Right atrium auricular region (tissue), 2 donors: ENCODE results near the gene LIPJ. TPM values are rescaled to one million over a fixed set of nuclear protein-coding genes. Genes with fewer than 3 reads are reported as not detected.

Source experiments
- DNase-seq: peaks from one replicate; pipeline ENCODE4 v3.0.0-alpha.2; 2019; ENCODE audit warnings: low spot score
- H3K27ac ChIP-seq, 2 donors: fragments of 200-600 bp; sonication (generic); 1 replicate in 1 of 2; 2 replicates in 1 of 2; pipeline ENCODE4 v1.5.1; 2016 to 2019
- H3K27me3 ChIP-seq, 2 donors: fragments of 200-600 bp; sonication (generic); one replicate each; pipeline versions ENCODE4 v1.5.1 to v1.6.0; 2017 to 2019
- H3K36me3 ChIP-seq: fragments of 200-600 bp; sonication (generic); one replicate; pipeline ENCODE4 v1.5.1; 2016
- H3K4me1 ChIP-seq, 2 donors: fragments of 200-600 bp; sonication (generic); one replicate each; pipeline versions ENCODE4 v1.5.1 to v1.6.0; 2017 to 2019
- H3K4me3 ChIP-seq, 2 donors: fragments of 200-600 bp; sonication (generic); 1 replicate in 1 of 2; 2 replicates in 1 of 2; pipeline ENCODE4 v1.5.1; 2017 to 2019; ENCODE audit warnings: mild to moderate bottlenecking in 1 of 2, moderate library complexity in 1 of 2
- H3K9me3 ChIP-seq, 2 donors: fragments of 200-600 bp; sonication (generic); one replicate each; pipeline ENCODE4 v1.5.1; 2019
- total RNA-seq, 2 donors: library from RNA; depleted of rRNA; stranded (reverse); fragments of >200 nt; gene quantifications; one replicate each; pipeline ENCODE4 v1.1.0, GENCODE V29; 2016
- TF ChIP-seq, protein P1 (sequence below), 2 donors: fragments of 200-600 bp; sonication (generic); IDR thresholded peaks; one replicate each; pipeline ENCODE4 v1.5.1; 2019; ENCODE audit warnings: antibody characterized with exemption in 2 of 2

Gene LIPJ
- total RNA-seq, 2 donors from 2014 or later: 0.08 TPM; not detected in 1

- H3K27ac ChIP-seq: peak overlapping the region in 1 of 2 donors; percentile 65
Measured at GRCh38 chr10:88542522-88542921, 44.0 kb upstream of the LIPJ start.

DNA sequence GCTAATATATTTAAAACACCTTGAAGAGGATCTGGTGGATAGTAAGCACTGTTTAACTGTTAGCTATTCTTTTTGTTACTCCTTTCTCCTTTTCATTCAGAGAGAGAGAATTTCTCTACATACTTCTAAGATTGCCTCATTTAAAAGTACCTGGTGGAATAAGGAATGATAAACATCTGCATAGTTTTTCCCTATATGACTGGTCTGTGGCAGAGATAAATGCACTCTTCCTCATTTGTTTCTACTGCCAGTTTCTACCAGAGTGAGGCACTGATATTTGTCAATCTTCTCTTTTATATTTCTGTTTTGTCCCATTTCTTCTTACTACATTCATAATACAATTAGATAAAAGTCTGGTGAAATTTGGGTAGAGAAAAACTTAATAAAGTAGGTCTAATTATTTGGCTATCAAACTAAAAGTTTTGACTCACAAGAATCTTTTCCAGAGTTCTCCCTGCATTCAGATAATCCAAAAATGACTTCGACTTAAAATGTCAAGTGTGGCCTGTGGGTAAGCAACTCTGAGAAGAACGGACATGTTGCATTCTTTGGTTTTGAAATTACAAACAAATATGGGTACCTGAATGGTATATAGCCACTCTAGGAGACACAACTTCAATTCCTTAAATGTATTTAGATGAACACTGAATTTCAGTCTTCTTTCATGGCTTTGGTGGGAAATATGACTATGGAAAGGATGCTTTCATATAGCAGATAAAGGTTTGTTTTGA is 42.3 kb upstream of the LIPJ start:
- H3K4me1 ChIP-seq: peaks cover 0 to 7% of the 10 kb centered on the region in 2 donors
- DNase-seq: no peak
- H3K27me3 ChIP-seq: no peaks in the 10 kb centered on the region
- no peak overlapping the region for H3K4me3 ChIP-seq
- TF ChIP-seq, protein P1, sequence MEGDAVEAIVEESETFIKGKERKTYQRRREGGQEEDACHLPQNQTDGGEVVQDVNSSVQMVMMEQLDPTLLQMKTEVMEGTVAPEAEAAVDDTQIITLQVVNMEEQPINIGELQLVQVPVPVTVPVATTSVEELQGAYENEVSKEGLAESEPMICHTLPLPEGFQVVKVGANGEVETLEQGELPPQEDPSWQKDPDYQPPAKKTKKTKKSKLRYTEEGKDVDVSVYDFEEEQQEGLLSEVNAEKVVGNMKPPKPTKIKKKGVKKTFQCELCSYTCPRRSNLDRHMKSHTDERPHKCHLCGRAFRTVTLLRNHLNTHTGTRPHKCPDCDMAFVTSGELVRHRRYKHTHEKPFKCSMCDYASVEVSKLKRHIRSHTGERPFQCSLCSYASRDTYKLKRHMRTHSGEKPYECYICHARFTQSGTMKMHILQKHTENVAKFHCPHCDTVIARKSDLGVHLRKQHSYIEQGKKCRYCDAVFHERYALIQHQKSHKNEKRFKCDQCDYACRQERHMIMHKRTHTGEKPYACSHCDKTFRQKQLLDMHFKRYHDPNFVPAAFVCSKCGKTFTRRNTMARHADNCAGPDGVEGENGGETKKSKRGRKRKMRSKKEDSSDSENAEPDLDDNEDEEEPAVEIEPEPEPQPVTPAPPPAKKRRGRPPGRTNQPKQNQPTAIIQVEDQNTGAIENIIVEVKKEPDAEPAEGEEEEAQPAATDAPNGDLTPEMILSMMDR (IDR thresholded peaks at IDR 0.05): no peak
- no peak overlapping the region for H3K27ac ChIP-seq
- H3K36me3 ChIP-seq: no peaks in the 10 kb centered on the region
- H3K9me3 ChIP-seq: no peaks in the 10 kb centered on the region

More at GRCh38 chr10:88542522-88542921, 44.0 kb upstream of the LIPJ start:
- H3K36me3 ChIP-seq: no peaks in the 10 kb centered on the region
- no peak for DNase-seq
- H3K9me3 ChIP-seq: no peaks in the 10 kb centered on the region
- H3K4me3 ChIP-seq: no peak overlapping the region
- peaks cover 0 to 7% of the 10 kb centered on the region in 2 donors for H3K4me1 ChIP-seq
- no peaks in the 10 kb centered on the region for H3K27me3 ChIP-seq
- TF ChIP-seq, protein P1 (IDR thresholded peaks at IDR 0.05): no peak

DNA sequence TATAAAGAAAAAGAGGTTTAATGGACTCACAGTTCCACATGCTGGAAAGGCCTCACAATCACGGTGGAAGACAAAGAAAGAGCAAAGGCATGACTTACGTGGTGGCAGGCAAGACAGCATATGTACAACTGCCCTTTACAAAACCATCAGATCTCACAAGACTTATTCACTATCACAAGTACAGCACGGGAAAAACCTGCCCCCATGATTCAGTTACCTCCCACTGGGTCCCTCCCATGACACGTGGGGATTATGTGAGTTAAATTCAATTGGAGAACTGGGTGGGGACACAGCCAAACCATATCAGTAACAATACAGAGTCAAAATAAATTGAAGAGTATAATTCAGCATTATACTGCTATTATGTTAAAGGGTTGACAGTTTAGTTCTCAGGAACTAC is 41.2 kb upstream of the LIPJ start:
- H3K36me3 ChIP-seq: no peaks in the 10 kb centered on the region
- DNase-seq: no peak
- no peaks in the 10 kb centered on the region for H3K27me3 ChIP-seq
- TF ChIP-seq, protein P1 (IDR thresholded peaks at IDR 0.05): no peak
- H3K9me3 ChIP-seq: no peaks in the 10 kb centered on the region
- no peak overlapping the region for H3K27ac ChIP-seq
- peaks cover 0 to 7% of the 10 kb centered on the region in 2 donors for H3K4me1 ChIP-seq
- H3K4me3 ChIP-seq: no peak overlapping the region

- no peak overlapping the region for H3K4me3 ChIP-seq
- peaks cover 0 to 7% of the 10 kb centered on the region in 2 donors for H3K4me1 ChIP-seq
- no peaks in the 10 kb centered on the region for H3K9me3 ChIP-seq
- H3K27me3 ChIP-seq: no peaks in the 10 kb centered on the region
- no peak for DNase-seq
- no peaks in the 10 kb centered on the region for H3K36me3 ChIP-seq
- TF ChIP-seq, protein P1 (IDR thresholded peaks at IDR 0.05): no peak
- H3K27ac ChIP-seq: no peak overlapping the region
Measured at GRCh38 chr10:88546497-88546896, 40.1 kb upstream of the LIPJ start.

- no peak overlapping the region for H3K4me3 ChIP-seq
- no peaks in the 10 kb centered on the region for H3K36me3 ChIP-seq
- no peak overlapping the region for H3K27ac ChIP-seq
- TF ChIP-seq, protein P1 (IDR thresholded peaks at IDR 0.05): no peak
- H3K9me3 ChIP-seq: no peaks in the 10 kb centered on the region
- no peaks in the 10 kb centered on the region for H3K27me3 ChIP-seq
- H3K4me1 ChIP-seq: no peaks in the 10 kb centered on the region
- DNase-seq: no peak
Measured at GRCh38 chr10:88551246-88551645, 35.3 kb upstream of the LIPJ start.
